Measurements from ENCODE around the gene CACNB4. TPM values are rescaled to one million over a fixed set of nuclear protein-coding genes. Genes with fewer than 3 reads are reported as not detected.
"Not testable (repeated sequence)": the region's sequence is repeated elsewhere in the genome, so short reads cannot be mapped to it uniquely, and the experiment has no call there.

Gene CACNB4
- total RNA-seq, 1 donor from 2014 or later = 0.14 TPM

GRCh38 chr2:151907286-151908203, 191.3 kb downstream of the CACNB4 start:
- intact Hi-C loops (cut with micrococcal nuclease) = no loop called here

GRCh38 chr2:151906633-151906998, 192.2 kb downstream of the CACNB4 start:
- intact Hi-C loops (cut with micrococcal nuclease) = no loop called here

DNA sequence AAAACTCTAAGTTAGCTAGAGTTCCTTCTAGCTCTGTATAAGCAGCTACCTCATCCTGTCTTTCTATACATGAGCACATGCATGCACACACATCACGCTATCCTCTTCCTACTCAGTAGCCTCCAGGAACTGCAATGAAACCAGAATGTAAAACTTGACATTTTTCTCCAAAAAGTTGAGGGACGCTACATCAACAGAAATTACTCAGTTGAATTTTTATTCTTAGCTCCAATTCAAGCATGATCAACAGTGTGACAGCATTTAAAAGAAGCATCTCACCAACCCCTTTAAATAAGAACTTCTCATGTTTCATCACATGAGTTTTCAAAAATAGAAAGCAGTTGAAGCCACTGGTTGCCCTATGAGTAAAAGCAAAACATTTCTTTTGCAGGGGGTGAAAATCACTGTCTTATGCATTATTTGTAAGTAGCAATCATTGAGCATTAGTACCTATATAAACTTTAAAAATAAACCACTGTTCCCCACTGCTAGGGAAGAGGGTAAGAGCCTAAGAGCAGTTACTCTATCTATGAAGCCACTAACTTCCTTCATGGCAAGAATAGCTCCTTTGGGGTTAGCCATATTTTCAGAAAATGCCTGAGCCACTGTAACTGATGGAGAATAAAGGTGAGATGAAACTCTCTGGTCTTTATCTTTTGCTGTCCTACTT, 192.7 kb downstream of the CACNB4 start:
- intact Hi-C loops (cut with micrococcal nuclease) = no loop called here

DNA sequence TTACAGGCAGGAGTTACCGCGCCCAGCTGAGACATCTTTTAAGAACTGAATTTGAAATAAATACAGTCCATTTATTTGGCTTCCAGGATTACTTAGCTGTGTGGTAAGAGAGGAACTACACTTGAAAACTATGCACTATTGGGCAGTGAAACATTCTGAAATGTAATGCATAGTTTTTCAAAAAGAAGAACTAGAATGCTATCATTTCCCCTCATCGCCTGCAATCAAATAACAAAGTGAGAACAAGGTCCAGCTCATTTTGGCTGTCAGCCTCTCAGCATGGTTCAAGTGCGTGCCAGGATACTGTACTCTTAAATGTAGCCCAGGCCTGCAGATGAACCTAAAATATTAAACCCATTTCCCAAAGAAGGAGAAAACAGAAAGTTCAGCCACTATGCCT, 194.0 kb downstream of the CACNB4 start:
- intact Hi-C loops (cut with micrococcal nuclease) = no loop called here

DNA sequence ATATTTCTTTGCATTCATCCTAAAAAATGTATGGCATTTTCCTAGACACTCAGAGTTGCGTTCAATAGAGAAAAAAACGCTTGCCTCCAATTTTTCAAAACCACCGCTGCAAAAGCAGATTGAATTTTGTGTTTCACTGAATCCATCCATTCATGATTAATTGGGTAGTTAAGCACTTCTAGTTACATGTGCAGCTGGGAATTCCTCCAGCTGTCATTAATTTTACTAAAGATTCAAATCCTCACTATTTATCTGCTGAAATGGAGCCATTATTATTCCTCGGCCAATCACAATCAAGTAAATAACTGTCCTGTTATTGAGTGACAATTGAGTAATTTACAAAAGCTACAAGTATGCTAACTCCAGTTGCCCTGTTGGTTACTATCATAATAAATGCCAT, 194.8 kb downstream of the CACNB4 start:
- intact Hi-C loops (cut with micrococcal nuclease) = no loop called here

- intact Hi-C loops (cut with micrococcal nuclease) = no loop called here
Observed at GRCh38 chr2:151902829-151903228, 196.0 kb downstream of the CACNB4 start.

- intact Hi-C loops (cut with micrococcal nuclease) = no loop called here
Observed at GRCh38 chr2:151900331-151900730, 198.5 kb downstream of the CACNB4 start.

- intact Hi-C loops (cut with micrococcal nuclease) = no loop called here
Observed at GRCh38 chr2:151899156-151899555, 199.7 kb downstream of the CACNB4 start.

DNA sequence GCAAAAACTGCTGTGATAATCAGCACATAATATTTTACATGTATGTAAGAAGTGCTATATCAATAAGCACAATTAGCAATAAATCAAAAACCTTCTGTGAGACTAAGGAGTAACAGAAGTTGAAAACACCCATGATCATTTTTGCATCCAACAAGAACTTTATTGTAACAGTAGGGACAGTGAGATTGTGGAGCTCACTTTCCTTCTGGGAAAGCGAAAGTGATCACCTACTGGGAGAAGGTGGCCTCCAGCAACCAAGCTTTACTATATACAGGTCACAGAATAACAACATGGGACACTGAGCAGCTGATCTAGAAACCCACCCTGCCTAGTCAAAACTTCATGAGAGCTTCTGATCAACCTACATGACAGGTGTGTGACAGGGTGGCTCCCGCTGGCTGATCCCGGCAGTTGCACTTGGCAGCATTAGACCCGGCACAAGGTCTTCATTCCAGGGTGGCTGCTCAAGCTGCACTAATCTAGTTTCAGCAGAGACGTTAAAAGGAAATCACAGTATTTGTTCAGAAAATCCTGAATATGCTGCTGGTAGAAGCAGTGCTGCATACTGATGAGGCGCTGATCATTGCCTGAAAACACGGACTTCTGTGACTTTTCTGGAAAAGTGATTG, 207.2 kb downstream of the CACNB4 start:
- intact Hi-C loops (cut with micrococcal nuclease) = no loop called here

DNA sequence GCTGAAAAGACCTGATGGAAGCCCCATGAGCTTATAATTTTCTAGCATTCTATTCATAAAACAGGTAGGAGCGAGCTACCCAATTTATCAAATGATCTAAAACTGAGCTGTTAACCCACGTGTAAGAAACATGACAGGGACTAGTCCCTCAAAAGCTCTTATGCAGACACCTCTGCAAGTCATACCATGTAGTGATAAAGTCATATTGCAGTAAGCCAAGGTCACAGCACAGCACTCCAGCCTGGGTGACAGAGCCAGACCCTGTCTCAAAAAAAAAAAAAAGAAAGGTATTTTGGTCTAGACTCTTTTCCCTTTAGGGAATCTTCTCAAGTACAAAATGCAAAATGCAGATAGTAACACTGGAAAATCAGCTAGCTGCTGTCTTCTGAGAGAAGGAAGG, 211.7 kb downstream of the CACNB4 start:
- intact Hi-C loops (cut with micrococcal nuclease) = no loop called here

GRCh38 chr2:151886241-151886640, 212.6 kb downstream of the CACNB4 start:
- intact Hi-C loops (cut with micrococcal nuclease) = no loop called here

- intact Hi-C loops (cut with micrococcal nuclease) = no loop called here
Observed at GRCh38 chr2:151882786-151883445, 215.9 kb downstream of the CACNB4 start.

GRCh38 chr2:151881342-151881741, 217.5 kb downstream of the CACNB4 start:
- intact Hi-C loops (cut with micrococcal nuclease) = no loop called here

GRCh38 chr2:151880586-151880985, 218.3 kb downstream of the CACNB4 start:
- intact Hi-C loops (cut with micrococcal nuclease) = no loop called here

DNA sequence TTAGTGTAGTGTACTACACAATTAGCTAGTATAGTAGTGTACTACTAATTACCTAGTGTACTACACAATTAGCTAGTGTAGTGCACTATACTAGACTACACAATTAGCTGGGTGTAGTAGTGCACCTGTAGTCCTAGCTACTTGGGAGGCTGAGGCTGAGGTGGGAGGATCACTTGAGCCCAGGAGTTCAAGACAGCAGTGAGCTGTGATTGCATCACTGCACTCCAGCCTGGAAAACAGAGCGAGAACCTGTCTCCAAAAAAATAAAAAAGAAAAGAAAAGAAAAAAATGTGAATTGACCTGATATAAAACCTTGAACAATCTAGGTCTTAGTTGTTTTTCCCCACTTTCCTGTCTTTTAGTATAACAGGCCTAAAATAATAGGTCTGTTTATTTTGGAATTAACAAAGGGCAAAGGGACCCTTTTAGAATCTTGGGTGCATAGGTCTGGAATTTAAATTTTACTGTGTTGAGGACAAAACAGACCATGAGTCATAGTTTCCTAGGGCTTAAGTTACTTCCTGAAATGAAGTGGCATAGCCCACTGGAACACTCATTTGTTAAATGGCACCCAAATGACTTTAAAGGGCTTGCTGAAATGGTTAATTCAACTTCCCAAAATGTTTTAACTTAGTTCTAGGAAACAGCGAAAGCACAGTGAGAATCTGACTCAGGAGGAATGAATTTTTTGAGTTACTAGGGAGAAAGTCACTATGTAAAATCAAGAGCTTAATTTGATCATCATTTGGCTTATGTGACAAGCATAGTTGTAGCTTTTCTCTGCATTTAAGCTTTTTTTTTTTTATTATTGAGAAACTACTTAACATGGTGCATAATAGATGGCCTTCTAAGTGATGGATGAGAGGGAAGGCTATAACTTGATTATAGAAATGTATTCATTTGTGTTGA, 219.9 kb downstream of the CACNB4 start:
- intact Hi-C loops (cut with micrococcal nuclease) = no loop called here

GRCh38 chr2:151878204-151878603, 220.6 kb downstream of the CACNB4 start:
- intact Hi-C loops (cut with micrococcal nuclease) = no loop called here

DNA sequence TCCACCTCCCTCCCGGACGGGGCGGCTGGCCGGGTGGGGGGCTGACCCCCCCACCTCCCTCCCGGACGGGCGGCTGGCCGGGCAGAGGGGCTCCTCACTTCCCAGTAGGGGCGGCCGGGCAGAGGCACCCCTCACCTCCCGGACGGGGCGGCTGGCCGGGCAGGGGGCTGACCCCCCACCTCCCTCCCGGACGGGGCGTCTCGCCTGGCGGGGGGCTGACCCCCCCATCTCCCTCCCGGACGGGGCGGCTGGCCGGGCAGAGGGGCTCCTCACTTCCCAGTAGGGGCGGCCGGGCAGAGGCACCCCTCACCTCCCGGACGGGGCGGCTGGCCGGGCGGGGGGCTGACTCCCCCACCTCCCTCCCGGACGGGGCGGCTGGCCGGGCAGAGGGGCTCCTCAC, 223.2 kb downstream of the CACNB4 start:
- intact Hi-C loops (cut with micrococcal nuclease) = not testable (repeated sequence)

DNA sequence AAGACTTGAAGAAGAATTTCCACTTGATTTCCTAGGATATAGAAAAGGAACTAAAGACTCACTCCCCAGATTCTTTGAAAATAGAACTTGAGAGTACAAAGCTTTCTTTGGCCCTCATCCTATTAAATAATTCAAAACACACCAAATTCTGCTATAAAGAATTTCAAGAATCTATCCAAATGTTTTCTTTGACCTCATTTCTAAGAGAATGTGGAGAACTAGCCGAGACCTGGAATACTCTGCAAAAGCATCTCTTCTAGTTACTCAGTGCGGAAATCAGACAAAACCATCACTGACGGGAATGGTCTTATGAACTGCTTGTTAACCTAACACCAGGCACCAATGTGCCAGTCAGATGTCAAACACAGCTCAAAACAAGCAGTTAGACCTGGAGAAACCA, 226.4 kb downstream of the CACNB4 start:
- intact Hi-C loops (cut with micrococcal nuclease) = no loop called here

- intact Hi-C loops (cut with micrococcal nuclease) = no loop called here
Observed at GRCh38 chr2:151869291-151869690, 229.6 kb downstream of the CACNB4 start.

- intact Hi-C loops (cut with micrococcal nuclease) = no loop called here
Observed at GRCh38 chr2:151862700-151863099, 236.1 kb downstream of the CACNB4 start.

DNA sequence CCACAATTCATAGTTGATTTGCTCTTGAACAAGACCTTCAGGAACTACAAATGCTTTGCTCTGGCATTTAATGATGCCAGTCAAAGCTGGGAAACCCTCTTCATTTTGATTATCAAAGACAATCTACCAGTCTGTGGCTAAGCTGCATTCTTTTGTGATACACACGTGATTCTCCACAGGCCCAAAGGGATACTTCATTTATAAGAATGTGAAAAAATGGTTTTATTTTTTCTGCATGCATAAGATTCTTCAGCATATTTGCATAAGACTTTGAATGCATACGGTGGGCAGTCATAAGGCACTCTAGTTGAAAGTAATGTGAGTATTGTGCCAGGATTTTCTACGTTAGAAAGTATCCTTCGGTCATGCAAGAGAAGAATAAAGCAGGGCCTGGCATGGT, 237.7 kb downstream of the CACNB4 start:
- intact Hi-C loops (cut with micrococcal nuclease) = no loop called here

Data from T-helper 2 cell treated with Interferon-gamma antibody and Interleukin-4, amounts not matched to agents 100 ng/mL and 5 ng/mL, for 36 hours (primary cell).